GM12878 (cell line): ENCODE data around the gene ERN1. TPM values are rescaled to one million over a fixed set of nuclear protein-coding genes. Genes with fewer than 3 reads are reported as not detected.

Source experiments
- ATAC-seq: fragments of 200-7000 bp; cut with Tn5 transposase; 3 replicates; pipeline ENCODE4 v1.9.1; 2020; ENCODE audit warnings: mild to moderate bottlenecking, moderate library complexity
- BruUV-seq: library from RNA; stranded (reverse); fragments of 400-500 nt; replicated peaks from 2 replicates; lab custom pipeline; 2021; lab: Mats Ljungman, UMichigan
- CTCF ChIA-PET: fragments of 300-600 bp; sonication (Branson Sonifier 250); formaldehyde crosslinking; extraction: SDS; loops from one replicate; lab custom pipeline; 2021; ENCODE audit warnings: inconsistent platforms; lab: Yijun Ruan, JAX
- POLR2A ChIA-PET: fragments of 350-600 bp; formaldehyde crosslinking; extraction: SDS; loops from one replicate; lab custom pipeline; 2021; ENCODE audit warnings: inconsistent platforms; lab: Charles Lee
- RAD21 ChIA-PET: fragments of 300-600 bp; sonication (Branson Sonifier 250); formaldehyde crosslinking; loops from one replicate; lab custom pipeline; 2023; ENCODE audit warnings: antibody characterized with exemption; ENCODE audit not compliant: unreplicated experiment; lab: Charles Lee
- SMC1A ChIA-PET: fragments of 300-600 bp; sonication (Branson Sonifier 250); formaldehyde crosslinking; loops from one replicate; lab custom pipeline; 2023; ENCODE audit not compliant: unreplicated experiment, uncharacterized antibody; lab: Charles Lee
- DNase-seq: peaks from one replicate; pipeline ENCODE4 v3.0.0-alpha.2; 2011; ENCODE audit warnings: low read depth, low spot score
- FAIRE-seq: peaks from 3 replicates; lab custom pipeline; 2011; peaks lifted over from hg19 to GRCh38; lab: Jason Lieb, UNC
- H2AFZ ChIP-seq: 2 replicates; pipeline ENCODE4 v1.6.0; 2011; ENCODE audit warnings: low read depth, low read length, control low read depth; ENCODE audit not compliant: control insufficient read depth
- H3K27ac ChIP-seq: 2 replicates; pipeline ENCODE4 v1.5.1; 2011; ENCODE audit warnings: control low read depth; ENCODE audit not compliant: control insufficient read depth, insufficient read depth
- H3K27me3 ChIP-seq, 2 experiments: replicated peaks in 1 of 2; 2 replicates each; pipeline versions ENCODE4 v1.6.0 to v1.6.1; 2011; ENCODE audit warnings: low read length in 1 of 2; ENCODE audit not compliant: control insufficient read depth in 2 of 2, insufficient read depth in 2 of 2
- H3K36me3 ChIP-seq, 2 experiments: 2 replicates each; pipeline ENCODE4 v1.5.1; 2011; ENCODE audit warnings: low read length in 1 of 2; ENCODE audit not compliant: control insufficient read depth in 2 of 2, insufficient read depth in 2 of 2
- H3K4me1 ChIP-seq: 2 replicates; pipeline ENCODE4 v1.6.1; 2011; ENCODE audit warnings: mild to moderate bottlenecking, low read length, moderate library complexity, mixed read lengths; ENCODE audit not compliant: control insufficient read depth, insufficient read depth
- H3K4me2 ChIP-seq: 2 replicates; pipeline ENCODE4 v1.6.0; 2011; ENCODE audit warnings: control low read depth; ENCODE audit not compliant: control insufficient read depth, insufficient read depth
- H3K4me3 ChIP-seq: fragments of 200-600 bp; sonication (generic); 2 replicates; pipeline ENCODE4 v1.5.1; 2016
- H3K79me2 ChIP-seq: 2 replicates; pipeline ENCODE4 v1.6.0; 2011; ENCODE audit warnings: low read length; ENCODE audit not compliant: control insufficient read depth, insufficient read depth
- H3K9ac ChIP-seq: 2 replicates; pipeline ENCODE4 v1.8.0; 2011; ENCODE audit warnings: low read length, control low read depth, mixed read lengths; ENCODE audit not compliant: control insufficient read depth, insufficient read depth
- H3K9me3 ChIP-seq: replicated peaks from 3 replicates; pipeline ENCODE4 v1.5.1; 2011; ENCODE audit warnings: mild to moderate bottlenecking, low read length; ENCODE audit not compliant: control insufficient read depth, insufficient read depth
- H4K20me1 ChIP-seq: 2 replicates; pipeline ENCODE4 v1.6.0; 2011; ENCODE audit not compliant: control insufficient read depth, insufficient read depth
- CBFB ChIP-seq: IDR thresholded peaks from 2 replicates; pipeline ENCODE4 v1.6.1; 2016; ENCODE audit warnings: antibody characterized with exemption, low read depth
- E2F4 ChIP-seq: IDR thresholded peaks from 2 replicates; pipeline ENCODE4 v1.6.1; 2012; ENCODE audit warnings: low read depth, low read length, improper control_type of control experiment
- HDAC2 ChIP-seq: fragments of 200-600 bp; sonication (generic); IDR thresholded peaks from 2 replicates; pipeline ENCODE4 v1.6.1; 2017
- PKNOX1 ChIP-seq: fragments of 450-650 bp; IDR thresholded peaks from 2 replicates; pipeline ENCODE4 v1.6.1; 2016; ENCODE audit warnings: mild to moderate bottlenecking
- SKIL ChIP-seq: fragments of 450-650 bp; IDR thresholded peaks from 2 replicates; pipeline ENCODE4 v1.6.1; 2017; ENCODE audit warnings: mild to moderate bottlenecking, low read depth, inconsistent platforms; ENCODE audit not compliant: poor library complexity, severe bottlenecking
- TARDBP ChIP-seq: IDR thresholded peaks from 2 replicates; pipeline ENCODE4 v1.6.1; 2016; ENCODE audit warnings: borderline replicate concordance
- WGBS: methylation state at CpG from one replicate; pipeline ENCODE4 v1.1.6; 2016; ENCODE audit warnings: low lambda C conversion rate; ENCODE audit not compliant: insufficient replicate concordance, insufficient coverage; ENCODE audit errors: missing lambda C conversion rate; 5-methylcytosine and 5-hydroxymethylcytosine counted together
- in situ Hi-C: fragments of 300-500 bp; cut with MboI; formaldehyde crosslinking; loops from 9 replicates; pipeline ENCODE4 v1.14.3; 2018; ENCODE audit warnings: mixed read lengths
- intact Hi-C: fragments of 100-400 bp; cut with micrococcal nuclease; formaldehyde crosslinking; loops from one replicate; pipeline ENCODE4 v1.14.2; 2022; ENCODE audit not compliant: unreplicated experiment
- polyA plus RNA-seq, 11 experiments: library from polyadenylated mRNA; depleted of rRNA in 4 of 11; unstranded in 6 of 11; stranded (reverse) in 5 of 11; fragments of >200 nt; fragmentation: Nextera tagmentation in 4 of 11; fragmentation: Illumina TruSeq in 1 of 11; extraction: Ambion mirVana in 4 of 11; extraction: Trizol in 1 of 11; gene quantifications; 1 replicate in 1 of 11; 2 replicates in 10 of 11; pipeline versions ENCODE4 v1.2.1 to v1.2.3, GENCODE V29; 2011 to 2016; ENCODE audit warnings: inconsistent platforms in 2 of 11, missing spikeins in 2 of 11, low read depth in 1 of 11
- total RNA-seq, 4 experiments: library from RNA; depleted of rRNA in 3 of 4; stranded (reverse); fragments of >200 nt in 3 of 4; fragmentation: Illumina TruSeq in 1 of 4; extraction: Trizol in 1 of 4; gene quantifications; 2 replicates each; pipeline versions ENCODE4 v1.2.1 to v1.2.3, GENCODE V29; 2013 to 2021

The ERN1 gene
- total and polyA plus RNA-seq, 10 of the 15 experiments (the other 5 are each of a cell fraction or from before 2014, with no cell fraction given) = 2.6 to 19.2 (median 7.6) TPM

GRCh38 chr17:64053101-64053500 is 76.8 kb downstream of the ERN1 start:
- ChIA-PET RAD21 (interaction anchor here (6.7 kb wide), 1 partner anchor 78 kb away, joined by 89 read pairs; the partner anchor contains the start of gene ERN1), SMC1A (interaction anchor here (0.9 to 1.1 kb wide), 3 partner anchors 10 to 79 kb away, joined by 3 read pairs; no protein-coding TSS in a partner anchor)
- H3K9me3 ChIP-seq = no peaks in the 10 kb centered on the region
- in situ Hi-C loops = no loop called here
- H2AFZ ChIP-seq = no peak overlapping the region
- WGBS = 91% methylated on average over 10 of the region's 10 CpGs
- H3K27me3 ChIP-seq = no peaks in the 10 kb centered on the region
- no peak overlapping the region for H3K27ac ChIP-seq
- no peak for ATAC-seq
- no TSS peak for BruUV-seq
- no peak for TF ChIP-seq TARDBP
- TF ChIP-seq HDAC2 = no peak
- no peak for TF ChIP-seq SKIL
- TF ChIP-seq, all 136 proteins: peak for 0
- Histone ChIP-seq H3K4me3 (no peak overlapping the region), H3K79me2 (no peaks in the 10 kb centered on the region), H3K9ac (no peak overlapping the region), H3K36me3 (peaks cover 11 to 53% of the 10 kb centered on the region in 2 experiments), H3K4me2 (no peak overlapping the region), H3K4me1 (peaks cover 13% of the 10 kb centered on the region), H4K20me1 (no peaks in the 10 kb centered on the region)
- FAIRE-seq = no peak
- ChIA-PET CTCF (interaction anchor here (0.6 to 8.4 kb wide), 3 partner anchors 24 to 83 kb away, joined by 3 to 75 read pairs (median 4); no protein-coding TSS in a partner anchor), POLR2A (interaction anchor here (0.7 kb wide), 1 partner anchor 324 kb away, joined by 3 read pairs; no protein-coding TSS in a partner anchor)
- intact Hi-C loops = no loop called here
- DNase-seq = no peak

GRCh38 chr17:64051153-64051552 is 78.8 kb downstream of the ERN1 start:
- no peak overlapping the region for H3K4me2 ChIP-seq
- H3K4me1 ChIP-seq = peaks cover 5% of the 10 kb centered on the region
- WGBS = 0% methylated on average over 1 of the region's 1 CpG
- BruUV-seq = no TSS peak
- no peaks in the 10 kb centered on the region for H3K79me2 ChIP-seq
- intact Hi-C loops (no loop called here), in situ Hi-C loops (no loop called here)
- H3K9ac ChIP-seq = no peak overlapping the region
- no peaks in the 10 kb centered on the region for H3K27me3 ChIP-seq
- ATAC-seq (no peak), FAIRE-seq (no peak), DNase-seq (no peak)
- ChIA-PET SMC1A (interaction anchor here (2.1 kb wide), 1 partner anchor 83 kb away, joined by 6 read pairs; no protein-coding TSS in a partner anchor), CTCF (interaction anchor here (0.9 to 8.4 kb wide), 4 partner anchors 8 to 82 kb away, joined by 3 to 75 read pairs (median 8); no protein-coding TSS in a partner anchor), POLR2A (no interaction called here), RAD21 (interaction anchor here (0.6 to 1.2 kb wide), 3 partner anchors 20 to 80 kb away, joined by 3 to 4 read pairs (median 4); no protein-coding TSS in a partner anchor)
- no peaks in the 10 kb centered on the region for H3K9me3 ChIP-seq
- H4K20me1 ChIP-seq = no peaks in the 10 kb centered on the region
- peaks cover 10 to 54% of the 10 kb centered on the region in 2 experiments for H3K36me3 ChIP-seq
- no peak overlapping the region for H3K27ac ChIP-seq
- H3K4me3 ChIP-seq = no peak overlapping the region
- TF ChIP-seq PKNOX1 (peak; percentile 50; the same call in 1 of the 2 replicates), CBFB (no peak), E2F4 (no peak)
- no peak overlapping the region for H2AFZ ChIP-seq
